Mucosa of rectum (tissue), 2 donors: ENCODE data around the gene SBK3.

Experiments
- H3K27ac ChIP-seq, 2 donors: one replicate each; pipeline ENCODE4 v1.7.0; 2013; ENCODE audit warnings: inconsistent platforms in 2 of 2, low read depth in 2 of 2, low read length in 2 of 2
- H3K27me3 ChIP-seq, 2 donors: one replicate each; pipeline ENCODE4 v1.7.0; 2013; ENCODE audit warnings: low read length in 2 of 2; ENCODE audit not compliant: control insufficient read depth in 2 of 2, insufficient read depth in 2 of 2
- H3K36me3 ChIP-seq, 2 donors: one replicate each; pipeline ENCODE4 v1.7.0; 2013; ENCODE audit warnings: low read length in 2 of 2; ENCODE audit not compliant: control insufficient read depth in 2 of 2, insufficient read depth in 2 of 2
- H3K4me1 ChIP-seq, 2 donors: one replicate each; pipeline ENCODE4 v1.7.0; 2013; ENCODE audit warnings: low read length in 2 of 2, mild to moderate bottlenecking in 1 of 2; ENCODE audit not compliant: control insufficient read depth in 2 of 2, insufficient read depth in 2 of 2
- H3K4me3 ChIP-seq, 2 donors: one replicate each; pipeline ENCODE4 v1.7.0; 2013; ENCODE audit warnings: low read length in 2 of 2
- H3K9ac ChIP-seq, 2 donors: one replicate each; pipeline ENCODE4 v1.7.0; 2013; ENCODE audit warnings: low read length in 2 of 2, low read depth in 1 of 2, mild to moderate bottlenecking in 1 of 2
- H3K9me3 ChIP-seq, 2 donors: one replicate each; pipeline ENCODE4 v1.7.0; 2013; ENCODE audit warnings: low read length in 2 of 2; ENCODE audit not compliant: control insufficient read depth in 2 of 2
- donor health status: healthy.
- donor health status: Normal muscosa, but diverticular disease.

Gene SBK3

GRCh38 chr19:55520691-55521292 lies 24.6 kb downstream of the SBK3 start:
- Histone ChIP-seq H3K27ac (no peak overlapping the region), H3K9ac (no peak overlapping the region), H3K4me3 (no peak overlapping the region), H3K36me3 (no peaks in the 10 kb centered on the region), H3K27me3 (no peaks in the 10 kb centered on the region), H3K9me3 (no peaks in the 10 kb centered on the region), H3K4me1 (peaks cover 4% of the 10 kb centered on the region in 2 donors)

GRCh38 chr19:55519451-55520311 lies 25.7 kb downstream of the SBK3 start:
- no peaks in the 10 kb centered on the region for H3K27me3 ChIP-seq
- H3K4me3 ChIP-seq, result no peak overlapping the region
- H3K27ac ChIP-seq, result no peak overlapping the region
- no peaks in the 10 kb centered on the region for H3K9me3 ChIP-seq
- no peak overlapping the region for H3K9ac ChIP-seq
- H3K36me3 ChIP-seq, result no peaks in the 10 kb centered on the region
- peaks cover 4% of the 10 kb centered on the region in 2 donors for H3K4me1 ChIP-seq

- Histone ChIP-seq H3K27me3 (no peaks in the 10 kb centered on the region), H3K27ac (peak overlapping the region; percentile 75 to 81), H3K9ac (peak overlapping the region; percentile 66 to 90), H3K9me3 (no peaks in the 10 kb centered on the region), H3K4me3 (peak overlapping the region; percentile 60 to 68), H3K36me3 (no peaks in the 10 kb centered on the region), H3K4me1 (peaks cover 4% of the 10 kb centered on the region in 2 donors)
These were observed 28.3 kb downstream of the SBK3 start for GRCh38 chr19:55516878-55517620.

GRCh38 chr19:55508120-55508519 lies 37.2 kb downstream of the SBK3 start:
- Histone ChIP-seq H3K36me3 (no peaks in the 10 kb centered on the region), H3K27ac (no peak overlapping the region), H3K9me3 (no peaks in the 10 kb centered on the region), H3K27me3 (no peaks in the 10 kb centered on the region), H3K4me3 (no peak overlapping the region), H3K4me1 (no peaks in the 10 kb centered on the region), H3K9ac (no peak overlapping the region)

- Histone ChIP-seq H3K4me1 (no peaks in the 10 kb centered on the region), H3K36me3 (no peaks in the 10 kb centered on the region), H3K27me3 (no peaks in the 10 kb centered on the region), H3K9me3 (no peaks in the 10 kb centered on the region), H3K27ac (no peak overlapping the region), H3K4me3 (no peak overlapping the region), H3K9ac (no peak overlapping the region)
These were observed 40.4 kb downstream of the SBK3 start for GRCh38 chr19:55504981-55505380.

GRCh38 chr19:55504252-55504603 lies 41.1 kb downstream of the SBK3 start:
- Histone ChIP-seq H3K9me3 (no peaks in the 10 kb centered on the region), H3K4me3 (peak overlapping the region in 1 of 2 donors; percentile 78), H3K9ac (no peak overlapping the region), H3K27me3 (no peaks in the 10 kb centered on the region), H3K36me3 (no peaks in the 10 kb centered on the region), H3K4me1 (no peaks in the 10 kb centered on the region), H3K27ac (no peak overlapping the region)

- Histone ChIP-seq H3K36me3 (no peaks in the 10 kb centered on the region), H3K27ac (peak overlapping the region in 1 of 2 donors; percentile 16), H3K4me1 (no peaks in the 10 kb centered on the region), H3K9me3 (no peaks in the 10 kb centered on the region), H3K4me3 (peak overlapping the region; percentile 56 to 78), H3K27me3 (no peaks in the 10 kb centered on the region), H3K9ac (no peak overlapping the region)
These were observed 41.7 kb downstream of the SBK3 start for GRCh38 chr19:55503502-55504251.

- no peak overlapping the region for H3K4me3 ChIP-seq
- H3K9ac ChIP-seq, result no peak overlapping the region
- no peaks in the 10 kb centered on the region for H3K4me1 ChIP-seq
- no peaks in the 10 kb centered on the region for H3K9me3 ChIP-seq
- H3K36me3 ChIP-seq, result no peaks in the 10 kb centered on the region
- H3K27me3 ChIP-seq, result no peaks in the 10 kb centered on the region
- peak overlapping the region in 1 of 2 donors; percentile 16 for H3K27ac ChIP-seq
These were observed 42.2 kb downstream of the SBK3 start for GRCh38 chr19:55503157-55503501.

- Histone ChIP-seq H3K27me3 (no peaks in the 10 kb centered on the region), H3K4me1 (no peaks in the 10 kb centered on the region), H3K4me3 (no peak overlapping the region), H3K9ac (no peak overlapping the region), H3K9me3 (no peaks in the 10 kb centered on the region), H3K36me3 (no peaks in the 10 kb centered on the region), H3K27ac (no peak overlapping the region)
These were observed 43.0 kb downstream of the SBK3 start for GRCh38 chr19:55502197-55502952.
